ENCODE results near the gene MMP7.
A peak's percentile ranks its signal among the peaks of the same experiment; 100 is the strongest.
"Not testable (repeated sequence)": the region's sequence is repeated elsewhere in the genome, so short reads cannot be mapped to it uniquely, and the experiment has no call there.

The MMP7 gene

GRCh38 chr11:102538932-102539331, 8.4 kb upstream of the MMP7 start:
- DNase-seq (ENCODE audit: low spot score) = no peak

- no peak for DNase-seq (ENCODE audit: low spot score)
Measured at GRCh38 chr11:102534261-102534872, 3.8 kb upstream of the MMP7 start.

- no peak for DNase-seq (ENCODE audit: low spot score)
Measured at GRCh38 chr11:102528618-102529017, 1.9 kb downstream of the MMP7 start.

DNA sequence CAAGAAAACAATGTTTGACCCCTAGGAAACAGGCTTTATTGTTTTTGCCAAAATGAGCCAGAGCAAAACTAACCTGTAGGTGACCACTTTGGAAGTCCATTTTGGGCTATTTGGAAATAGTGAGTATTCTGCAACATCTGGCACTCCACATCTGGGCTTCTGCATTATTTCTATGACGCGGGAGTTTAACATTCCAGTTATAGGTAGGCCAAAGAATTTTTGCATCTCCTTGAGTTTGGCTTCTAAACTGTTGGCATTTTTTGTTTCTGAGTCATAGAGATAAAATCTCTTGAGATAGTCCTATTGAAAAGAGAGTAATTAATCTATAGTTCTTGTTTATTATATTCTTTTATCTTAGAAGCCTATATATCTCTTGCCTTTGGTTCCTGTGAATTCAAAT, 2.9 kb downstream of the MMP7 start:
- no peak for DNase-seq (ENCODE audit: low spot score)

DNA sequence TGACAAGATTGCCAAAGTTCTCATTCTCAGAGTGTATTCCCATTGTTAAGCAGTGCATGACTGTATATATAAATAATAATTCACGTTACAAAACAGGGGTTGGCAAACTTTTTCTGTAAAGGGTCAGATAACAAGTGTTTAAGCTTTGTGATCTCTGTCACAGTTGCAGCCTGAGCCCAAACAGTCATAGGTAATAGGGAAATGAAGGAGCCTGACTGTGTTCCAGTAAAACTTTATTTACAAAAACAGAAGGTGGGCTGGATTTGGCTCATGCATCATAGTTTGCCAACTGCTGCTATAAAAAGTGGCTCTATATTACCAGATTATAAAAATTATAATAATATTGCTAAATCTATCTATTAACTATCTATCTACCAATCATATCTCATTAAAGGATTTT, 3.5 kb downstream of the MMP7 start:
- no peak for DNase-seq (ENCODE audit: low spot score)

DNA sequence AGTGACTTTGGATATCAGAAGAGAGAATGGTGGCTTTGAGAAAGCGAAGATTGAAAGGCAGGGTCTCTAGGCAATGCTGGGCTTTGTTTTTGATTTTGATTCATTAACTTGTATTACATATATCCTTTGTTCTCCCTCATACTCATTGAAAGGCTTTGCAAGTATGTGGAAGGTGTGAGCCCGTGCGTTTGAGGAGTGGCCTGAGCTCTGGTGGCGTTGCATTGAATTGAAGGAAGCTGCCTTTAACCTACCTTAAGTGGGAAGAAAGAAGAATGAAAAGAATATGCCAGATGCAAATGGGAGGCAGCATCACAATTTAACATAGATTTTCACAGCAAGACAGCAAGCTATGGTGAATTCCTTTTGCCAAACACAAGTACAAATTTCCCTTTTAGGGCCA, 6.7 kb downstream of the MMP7 start:
- no peak for DNase-seq (ENCODE audit: low spot score)

- DNase-seq (ENCODE audit: low spot score) = no peak
Measured at GRCh38 chr11:102523189-102523570, 7.4 kb downstream of the MMP7 start.

- no peak for DNase-seq (ENCODE audit: low spot score)
Measured at GRCh38 chr11:102522312-102523188, 8.0 kb downstream of the MMP7 start.

DNA sequence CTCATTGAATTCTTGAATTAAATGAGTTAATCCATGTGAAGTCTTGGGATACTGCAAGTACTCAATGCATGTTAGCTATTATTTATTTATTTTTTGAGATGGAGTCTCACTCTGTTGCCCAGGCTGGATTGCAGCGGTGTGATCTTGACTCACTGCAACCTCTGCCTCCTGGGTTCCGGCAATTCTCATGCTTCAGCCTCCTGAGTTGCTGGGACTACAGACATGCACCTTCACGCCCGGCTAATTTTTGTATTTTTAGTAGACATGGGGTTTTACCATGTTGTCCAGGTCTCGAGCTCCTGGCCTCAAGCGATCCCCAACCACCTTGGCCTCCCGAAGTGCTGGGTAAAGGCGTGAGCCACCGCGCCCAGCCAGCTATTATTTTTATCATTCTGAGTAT, 9.4 kb downstream of the MMP7 start:
- no peak for DNase-seq (ENCODE audit: low spot score)

DNA sequence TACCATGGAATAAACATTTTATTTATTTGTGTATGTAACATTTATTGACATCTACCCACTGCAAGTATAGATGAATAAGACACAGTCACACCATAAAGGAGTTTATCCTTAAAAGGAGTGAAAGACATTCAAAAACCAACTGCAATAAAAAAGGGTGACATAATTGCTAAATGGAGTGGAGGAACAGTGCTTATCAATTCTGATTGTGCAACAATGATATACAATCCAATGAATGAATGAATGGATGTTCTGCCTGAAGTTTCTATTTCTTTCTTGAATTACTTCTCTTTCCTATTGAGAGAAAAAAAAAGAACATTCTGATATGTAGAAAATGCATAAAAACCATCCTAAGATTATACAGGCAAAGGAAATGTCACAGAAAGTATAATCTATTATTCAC, 10.0 kb downstream of the MMP7 start:
- no peak for DNase-seq (ENCODE audit: low spot score)

GRCh38 chr11:102518296-102519094, 12.1 kb downstream of the MMP7 start:
- no peak for DNase-seq (ENCODE audit: low spot score)

DNA sequence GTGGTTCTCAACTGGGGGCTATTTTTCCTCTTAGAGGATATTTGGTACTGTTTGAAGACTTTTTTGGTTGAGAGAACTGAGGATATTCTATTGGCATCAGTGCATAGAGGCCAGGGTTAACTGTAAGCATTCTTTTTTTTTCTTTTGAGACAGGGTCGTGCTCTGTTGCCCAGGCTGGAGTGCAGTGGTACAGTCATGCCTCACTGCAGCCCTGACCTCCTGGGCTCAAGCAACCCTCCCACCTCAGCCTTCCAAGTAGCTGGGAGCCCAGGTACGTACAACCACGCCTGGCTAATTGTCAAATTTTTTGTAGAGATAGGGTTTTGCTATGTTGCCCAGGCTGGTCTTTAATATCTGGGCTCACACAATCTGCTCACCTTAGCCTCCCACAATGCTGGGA, 12.9 kb downstream of the MMP7 start:
- DNase-seq (ENCODE audit: low spot score) = no peak

- DNase-seq (ENCODE audit: low spot score) = no peak
Measured at GRCh38 chr11:102516179-102516578, 14.4 kb downstream of the MMP7 start.

- no peak for DNase-seq (ENCODE audit: low spot score)
Measured at GRCh38 chr11:102513869-102514268, 16.7 kb downstream of the MMP7 start.

DNA sequence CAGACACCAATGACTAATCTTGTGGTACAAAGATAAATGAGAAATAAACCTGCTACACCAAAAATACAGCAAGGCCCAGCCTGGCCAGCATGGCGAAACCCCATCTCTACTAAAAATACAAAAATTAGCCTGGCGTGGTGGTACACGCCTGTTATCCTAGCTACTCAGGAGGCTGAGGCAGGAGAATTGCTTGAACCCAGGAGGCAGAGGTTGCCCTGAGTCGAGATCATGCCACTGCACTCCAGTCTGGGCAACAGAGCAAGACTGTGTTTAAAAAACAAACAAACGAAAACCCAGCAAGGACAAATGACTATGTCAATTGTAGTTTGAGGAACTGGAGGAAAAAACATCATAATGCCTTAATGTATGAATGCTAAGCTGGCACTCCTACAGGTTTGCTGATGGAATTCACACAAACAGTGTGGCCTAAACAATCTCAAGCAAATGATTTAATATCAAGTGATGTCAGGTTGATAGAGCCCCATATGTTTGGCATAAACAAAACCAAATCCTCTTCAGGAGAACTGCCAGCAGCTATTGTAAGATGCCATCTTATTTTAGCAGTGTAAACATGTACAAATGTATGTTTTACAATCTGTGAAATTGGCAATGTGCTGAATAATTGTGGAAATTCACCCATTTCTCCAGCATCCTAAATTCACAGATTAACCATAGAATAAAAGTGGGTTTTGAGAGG, 20.0 kb downstream of the MMP7 start:
- DNase-seq (ENCODE audit: low spot score) = no peak

- DNase-seq (ENCODE audit: low spot score) = not testable (repeated sequence)
Measured at GRCh38 chr11:102502831-102503230, 27.7 kb downstream of the MMP7 start.

DNA sequence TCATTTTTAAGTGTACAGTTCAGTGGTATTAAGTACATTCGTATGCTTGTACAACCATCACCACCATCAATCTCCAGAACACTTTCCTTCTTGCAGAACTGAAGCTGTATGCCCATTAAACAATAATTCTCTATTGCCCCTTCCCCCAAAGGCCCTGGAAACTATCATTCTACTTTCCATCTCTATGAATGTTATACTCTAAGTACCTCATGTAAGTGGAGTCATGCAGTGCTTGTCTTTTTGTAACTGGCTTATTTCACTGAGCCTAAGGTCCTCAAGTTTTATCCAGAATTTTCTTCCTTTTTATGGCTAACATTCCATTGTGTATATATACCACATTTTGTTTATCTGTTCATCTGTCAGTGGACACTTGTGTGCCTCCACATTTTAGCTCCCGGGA, 29.7 kb downstream of the MMP7 start:
- no peak for DNase-seq (ENCODE audit: low spot score)

DNA sequence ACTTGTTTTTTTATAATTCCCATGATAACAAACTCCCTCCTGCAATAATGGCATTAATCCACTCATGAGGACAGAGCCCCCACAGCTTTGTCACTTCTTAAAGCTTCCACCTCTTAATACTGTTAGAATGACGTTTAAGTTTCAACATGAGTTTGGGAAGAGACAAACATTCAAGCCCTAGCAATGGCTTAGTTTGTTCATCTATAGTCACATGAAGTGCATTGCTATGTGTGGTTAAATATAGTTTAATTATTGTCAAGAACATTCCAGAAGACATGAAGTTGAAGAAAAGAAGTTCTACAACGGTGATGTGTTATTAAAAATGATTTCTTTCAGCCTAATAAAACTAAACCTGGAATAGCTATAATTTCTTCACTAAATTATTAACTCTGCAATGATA, 30.6 kb downstream of the MMP7 start:
- no peak for DNase-seq (ENCODE audit: low spot score)

DNA sequence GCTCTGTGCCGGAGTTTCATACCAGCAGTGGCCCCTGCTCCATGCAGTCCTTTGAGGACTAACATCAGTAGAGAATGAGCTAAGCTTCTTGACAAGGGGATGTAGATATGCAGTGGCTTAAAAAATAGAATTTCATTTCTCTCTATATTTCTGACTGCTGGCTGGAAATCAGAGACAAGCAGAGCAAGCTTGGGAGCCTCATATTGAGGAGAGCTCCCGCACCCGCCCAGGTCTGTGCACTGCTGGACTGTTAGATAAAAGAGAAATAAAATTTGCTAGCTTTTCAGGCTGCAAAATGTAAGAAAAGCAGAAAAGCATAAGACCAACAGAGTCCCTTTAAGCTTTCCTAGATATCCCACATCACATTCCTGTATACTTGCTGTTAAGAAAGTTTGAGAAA, 31.4 kb downstream of the MMP7 start:
- DNase-seq (ENCODE audit: low spot score) = no peak

DNA sequence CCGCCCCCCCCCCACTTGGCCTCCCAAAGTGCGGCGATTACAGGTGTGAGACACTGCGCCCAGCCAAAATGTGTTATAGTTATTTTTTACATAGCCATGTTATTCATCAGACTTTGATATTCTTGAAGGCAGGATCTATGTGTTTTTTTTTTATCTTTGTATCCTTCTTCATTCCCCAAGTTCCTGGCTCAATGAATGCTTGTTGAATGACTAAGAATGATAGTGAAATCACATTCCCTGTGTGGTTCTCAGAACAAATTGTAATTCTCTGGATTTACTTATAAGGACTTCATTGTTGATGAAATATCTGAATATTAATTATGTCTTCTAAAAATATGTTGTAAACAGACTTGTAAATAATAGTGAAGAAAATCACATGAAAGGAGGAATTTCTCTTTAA, 33.5 kb downstream of the MMP7 start:
- no peak for DNase-seq (ENCODE audit: low spot score)

GRCh38 chr11:102495161-102496042, 35.1 kb downstream of the MMP7 start:
- peak; percentile 83 for DNase-seq (ENCODE audit: low spot score)
